Bronchial epithelial cell (primary cell): ENCODE results near the gene PRSS38. TPM values are rescaled to one million over a fixed set of nuclear protein-coding genes. Genes with fewer than 3 reads are reported as not detected.

Source experiments
- DNase-seq: peaks from one replicate; pipeline ENCODE4 v3.0.0-alpha.2; 2010; ENCODE audit warnings: low read depth
- FAIRE-seq: peaks from 2 replicates; lab custom pipeline; 2011; peaks lifted over from hg19 to GRCh38; lab: Jason Lieb, UNC
- H3K27me3 ChIP-seq: 2 replicates; pipeline ENCODE4 v1.5.1; 2011; ENCODE audit warnings: low read length; ENCODE audit not compliant: control insufficient read depth, insufficient read depth
- H3K36me3 ChIP-seq: 2 replicates; pipeline ENCODE4 v1.5.1; 2011; ENCODE audit warnings: low read length; ENCODE audit not compliant: control insufficient read depth, insufficient read depth
- H3K4me3 ChIP-seq: 2 replicates; pipeline ENCODE4 v1.5.1; 2011; ENCODE audit warnings: mild to moderate bottlenecking, low read depth, low read length, control low read depth
- CTCF ChIP-seq: IDR thresholded peaks from 2 replicates; pipeline ENCODE4 v1.5.1; 2011; ENCODE audit warnings: mild to moderate bottlenecking, moderate library complexity, low read length, control low read depth, inconsistent platforms; ENCODE audit not compliant: insufficient read depth, severe bottlenecking
- total RNA-seq: library from RNA; depleted of rRNA; stranded (reverse); fragments of >200 nt; gene quantifications from 2 replicates; pipeline ENCODE4 v1.2.1, GENCODE V29; 2014

The PRSS38 gene
- total RNA-seq, 1 donor from 2014 or later = not detected

- H3K27me3 ChIP-seq = no peaks in the 10 kb centered on the region
- no peak for TF ChIP-seq CTCF
- FAIRE-seq = no peak
- H3K36me3 ChIP-seq = no peaks in the 10 kb centered on the region
- no peak overlapping the region for H3K4me3 ChIP-seq
- DNase-seq = no peak
Observed at GRCh38 chr1:227889863-227890405, 74.5 kb downstream of the PRSS38 start.

- DNase-seq = no peak
- FAIRE-seq = no peak
- H3K27me3 ChIP-seq = no peaks in the 10 kb centered on the region
- no peak for TF ChIP-seq CTCF
- H3K4me3 ChIP-seq = no peak overlapping the region
- H3K36me3 ChIP-seq = no peaks in the 10 kb centered on the region
Observed at GRCh38 chr1:227890451-227891222, 75.2 kb downstream of the PRSS38 start.

DNA sequence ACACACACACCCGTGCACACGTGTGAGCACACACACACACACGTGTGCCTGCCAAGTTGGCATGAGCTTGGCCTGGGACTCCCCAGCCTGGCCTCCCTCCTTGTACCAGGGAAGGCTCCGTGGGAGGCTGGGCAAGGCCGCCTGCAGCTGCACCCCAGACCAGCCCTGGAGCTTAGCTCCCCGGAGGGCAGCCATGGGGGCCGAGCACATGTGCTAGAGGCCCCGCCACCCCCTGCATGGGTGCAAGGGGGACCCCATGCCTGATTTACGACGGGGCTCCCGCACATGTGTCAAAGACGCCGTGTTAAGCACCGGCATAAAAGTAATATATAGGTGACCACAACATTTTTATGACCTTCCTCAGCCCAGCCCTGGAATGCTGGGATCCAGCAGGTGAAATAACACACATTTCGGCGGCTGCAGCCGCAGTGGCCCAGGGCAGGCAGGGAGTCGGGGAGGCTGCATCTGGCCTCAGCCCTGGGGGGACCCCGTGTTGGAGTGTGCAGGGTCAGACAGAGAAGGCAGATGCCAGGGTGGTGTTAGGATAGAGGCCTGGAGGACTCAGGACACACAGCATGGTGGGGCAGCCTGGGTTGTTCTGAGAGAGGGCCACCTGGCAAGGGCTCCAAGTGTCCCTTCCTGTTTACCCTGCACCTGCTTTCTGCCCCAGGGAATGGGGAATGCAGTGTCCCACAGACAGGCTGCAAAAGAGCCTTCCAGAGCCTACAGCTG, 75.9 kb downstream of the PRSS38 start:
- Histone ChIP-seq H3K4me3 (no peak overlapping the region), H3K27me3 (no peaks in the 10 kb centered on the region), H3K36me3 (no peaks in the 10 kb centered on the region)
- FAIRE-seq = no peak
- no peak for TF ChIP-seq CTCF
- DNase-seq = no peak

- Histone ChIP-seq H3K36me3 (no peaks in the 10 kb centered on the region), H3K4me3 (no peak overlapping the region), H3K27me3 (no peaks in the 10 kb centered on the region)
- TF ChIP-seq CTCF = no peak
- FAIRE-seq = peak; percentile 23
- DNase-seq = no peak
Observed at GRCh38 chr1:227891955-227892488, 76.5 kb downstream of the PRSS38 start.

DNA sequence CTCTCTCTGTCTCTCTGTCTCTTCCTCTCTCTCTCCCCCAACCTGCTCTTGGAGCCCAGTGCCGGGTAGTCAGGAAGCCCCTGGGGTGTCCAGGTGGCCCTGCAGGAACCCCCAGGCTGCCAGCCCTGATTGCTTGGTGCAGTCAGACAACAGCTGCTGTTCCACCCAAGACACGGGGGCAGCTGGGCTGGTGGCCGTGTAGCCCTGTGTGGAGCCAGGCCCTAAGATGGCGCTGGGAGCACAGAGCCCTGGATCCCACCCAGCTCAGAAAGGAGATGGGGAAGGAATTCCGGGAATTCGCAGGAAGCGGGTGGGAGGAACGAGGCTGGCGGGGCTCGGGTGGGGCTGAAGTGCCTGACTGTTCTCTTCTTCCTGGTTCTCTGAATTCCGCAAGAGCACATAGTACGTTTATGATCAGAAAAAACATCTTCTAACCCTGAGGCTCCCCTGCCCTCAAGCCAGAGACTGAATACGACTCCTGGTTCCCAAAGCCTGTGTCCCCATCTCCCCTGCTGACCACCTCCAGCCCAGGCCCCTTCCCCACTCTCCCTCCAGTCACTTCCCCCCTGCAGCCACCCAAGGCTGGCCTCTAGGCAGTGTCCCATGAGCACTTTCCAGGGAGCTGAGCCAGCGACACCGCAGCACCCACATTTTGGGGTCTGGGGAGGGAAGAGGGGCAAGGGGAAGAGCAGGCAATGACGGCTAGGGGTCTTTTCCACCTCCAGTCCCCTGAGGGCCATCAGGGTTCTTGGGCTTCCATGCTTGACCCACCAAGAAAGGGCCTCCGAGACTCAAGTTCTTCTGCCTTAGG, 77.2 kb downstream of the PRSS38 start:
- H3K27me3 ChIP-seq = no peaks in the 10 kb centered on the region
- no peak for FAIRE-seq
- no peak for DNase-seq
- H3K4me3 ChIP-seq = no peak overlapping the region
- H3K36me3 ChIP-seq = no peaks in the 10 kb centered on the region
- no peak for TF ChIP-seq CTCF
